PC-9 (cell line): ENCODE results near the gene WNT7A.

ENCODE experiments used
- CTCF ChIP-seq: fragments of 200-600 bp; sonication (generic); conservative IDR thresholded peaks from 2 replicates; pipeline ENCODE4 v1.6.1; 2017; ENCODE audit warnings: mixed run types, antibody characterized with exemption, mild to moderate bottlenecking, moderate library complexity
- EZH2 ChIP-seq: fragments of 200-600 bp; sonication (generic); IDR thresholded peaks from 2 replicates; pipeline ENCODE4 v1.8.0; 2017; ENCODE audit warnings: antibody characterized with exemption, low read depth

DNA sequence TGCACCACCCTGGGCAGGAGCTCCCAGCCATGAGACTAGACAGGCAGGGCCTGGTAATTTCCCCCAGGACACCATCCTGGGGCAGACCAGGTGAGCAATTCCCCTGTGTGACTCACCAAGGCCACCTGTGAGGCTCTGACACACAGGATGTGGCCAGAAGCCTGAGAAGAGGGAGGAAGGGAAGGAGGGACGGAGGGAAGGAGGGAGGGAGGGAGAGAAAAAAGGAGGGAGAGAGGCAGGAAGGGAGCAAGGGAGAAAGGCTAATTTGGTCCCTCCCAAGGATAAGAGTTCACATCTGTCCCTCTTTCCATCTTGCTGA is 25.9 kb downstream of the WNT7A start:
- TF ChIP-seq EZH2 (no peak), CTCF (no peak)
